CD4-positive, alpha-beta T cell treated with Interleukin-1 beta for 1 hour (primary cell): ENCODE measurements around the gene CNTNAP2.

Experiments
- DNase-seq, 2 donors: peaks; one replicate each; pipeline ENCODE4 v3.0.0-alpha.2; 2020 to 2022

Gene CNTNAP2

DNA sequence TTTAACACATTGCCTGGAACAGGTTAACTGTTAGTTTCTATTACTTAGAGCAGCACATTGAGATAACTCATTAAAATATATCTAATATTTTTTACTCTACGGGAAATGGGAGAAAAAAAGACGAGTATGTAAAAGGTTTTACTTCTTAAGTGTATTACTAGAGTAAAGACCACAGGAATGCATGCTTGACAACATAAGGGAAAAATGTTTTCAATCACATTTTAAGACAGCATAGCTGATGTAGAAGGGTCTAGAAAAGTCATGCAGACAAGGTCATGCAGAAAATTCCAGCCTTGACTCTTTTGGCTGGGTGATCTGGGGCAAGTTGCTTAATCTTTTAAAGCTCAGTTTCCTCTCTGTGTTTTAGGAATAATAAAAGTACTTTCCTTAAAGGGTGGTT lies 806.2 kb downstream of the CNTNAP2 start:
- DNase-seq, result no peak

DNA sequence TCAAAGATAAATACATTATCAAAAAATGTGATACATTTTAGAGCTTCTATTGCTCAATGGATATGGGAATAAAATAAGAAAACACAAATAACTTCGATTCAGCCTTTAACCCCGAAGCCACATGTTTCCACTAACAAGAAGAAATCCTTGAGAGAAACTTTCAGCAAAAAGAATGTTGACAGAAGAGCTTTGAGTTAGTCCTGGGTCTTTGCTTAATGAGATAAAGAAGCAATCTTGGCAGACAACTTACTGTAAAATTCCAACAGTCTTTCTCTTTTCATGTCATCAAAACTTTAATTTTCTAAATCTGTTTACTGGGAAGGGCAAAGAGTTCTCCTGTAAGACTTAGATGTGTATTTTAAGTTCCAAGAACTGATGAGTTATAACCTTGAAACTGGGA lies 810.2 kb downstream of the CNTNAP2 start:
- no peak for DNase-seq

DNA sequence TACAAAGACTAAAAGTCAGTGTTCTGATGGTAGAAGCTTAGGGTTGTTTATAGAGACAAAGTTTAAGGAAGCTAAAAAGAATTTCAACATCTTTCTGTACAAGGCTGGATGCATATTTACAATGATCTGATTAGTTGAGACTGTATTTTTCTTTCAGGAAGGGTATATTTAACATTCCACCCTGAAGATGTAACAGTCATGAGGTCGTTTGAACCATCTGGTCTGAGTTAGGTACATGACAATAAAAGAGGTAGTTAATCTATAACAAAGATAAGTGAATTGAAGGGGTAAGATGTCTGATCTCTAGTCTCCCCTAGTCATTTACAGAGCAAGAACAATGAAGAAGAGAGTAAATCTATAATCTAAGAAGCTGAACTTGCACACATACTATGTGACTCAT lies 821.2 kb downstream of the CNTNAP2 start:
- DNase-seq, result no peak

DNA sequence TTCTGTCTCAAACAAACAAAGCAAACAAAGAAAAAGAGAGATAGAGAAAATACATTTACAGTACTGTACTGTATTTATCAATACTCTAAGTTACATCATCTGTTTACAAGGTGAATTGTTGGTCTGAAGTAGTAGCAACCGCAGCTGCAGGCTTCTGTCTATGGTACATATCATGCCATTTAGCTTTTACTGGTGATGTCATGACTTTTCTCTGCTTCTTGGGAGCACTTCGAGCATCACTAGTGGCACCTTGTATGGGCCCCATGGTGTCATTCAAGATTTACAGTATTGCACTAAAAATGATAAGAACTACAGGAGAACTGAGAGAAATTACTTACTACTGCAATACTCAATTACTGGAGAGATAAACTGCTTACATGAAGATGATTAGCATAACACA lies 826.9 kb downstream of the CNTNAP2 start:
- DNase-seq, result no peak

DNA sequence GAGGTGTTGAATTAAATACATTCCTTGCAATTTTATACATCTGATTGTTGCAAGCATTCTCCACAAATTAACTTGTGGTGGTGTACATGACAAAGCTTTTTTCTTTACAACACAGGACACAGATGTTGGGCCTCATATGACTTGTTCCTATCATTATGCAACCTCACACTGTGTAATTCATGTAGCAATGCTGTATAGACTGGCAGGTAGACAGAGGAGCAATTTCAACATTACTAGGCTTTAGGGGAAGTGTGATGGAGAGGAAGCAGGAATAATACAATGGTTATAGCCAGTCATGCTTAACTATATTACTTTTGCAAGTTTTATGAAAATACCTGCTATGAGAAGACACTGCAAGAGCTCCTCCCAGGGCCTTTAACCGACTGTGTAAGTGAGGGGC lies 832.1 kb downstream of the CNTNAP2 start:
- DNase-seq, result no peak

DNA sequence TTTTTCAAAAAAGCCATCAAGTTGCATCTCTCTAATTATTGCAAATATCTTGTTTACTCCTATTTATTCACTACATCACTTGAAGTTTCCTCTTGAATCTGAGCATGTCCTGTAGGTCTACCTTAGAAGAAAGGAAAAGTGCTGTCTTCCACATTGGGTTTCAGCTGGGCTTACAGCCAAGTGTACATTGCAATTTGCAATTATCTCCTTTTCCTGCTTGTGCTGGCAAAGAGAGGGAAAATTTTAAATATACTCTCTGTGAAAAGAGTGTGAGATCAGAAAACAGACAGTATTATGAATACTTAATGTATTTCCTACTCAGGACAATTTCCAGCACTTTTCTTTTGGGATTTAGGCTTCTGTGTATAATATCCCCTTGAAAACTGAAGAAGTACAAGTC lies 839.7 kb downstream of the CNTNAP2 start:
- DNase-seq, result no peak

DNA sequence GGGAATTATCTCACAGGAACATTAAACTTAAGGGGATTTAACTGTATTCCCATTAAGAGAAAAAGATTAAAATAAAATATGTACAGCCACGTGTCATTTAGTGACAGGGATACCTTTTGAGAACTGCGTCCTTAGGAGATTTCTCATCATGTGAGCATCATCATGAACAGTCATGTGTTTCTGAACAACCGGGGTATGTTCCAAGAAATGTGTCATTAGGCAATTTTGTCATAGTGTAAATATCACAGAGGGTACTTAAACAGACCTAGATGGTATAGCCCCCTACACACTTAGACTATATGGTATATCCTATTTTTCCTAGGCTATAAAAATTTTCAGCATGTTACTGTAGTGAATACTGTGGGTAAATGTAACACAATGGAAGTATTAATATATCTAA lies 840.3 kb downstream of the CNTNAP2 start:
- no peak for DNase-seq

DNA sequence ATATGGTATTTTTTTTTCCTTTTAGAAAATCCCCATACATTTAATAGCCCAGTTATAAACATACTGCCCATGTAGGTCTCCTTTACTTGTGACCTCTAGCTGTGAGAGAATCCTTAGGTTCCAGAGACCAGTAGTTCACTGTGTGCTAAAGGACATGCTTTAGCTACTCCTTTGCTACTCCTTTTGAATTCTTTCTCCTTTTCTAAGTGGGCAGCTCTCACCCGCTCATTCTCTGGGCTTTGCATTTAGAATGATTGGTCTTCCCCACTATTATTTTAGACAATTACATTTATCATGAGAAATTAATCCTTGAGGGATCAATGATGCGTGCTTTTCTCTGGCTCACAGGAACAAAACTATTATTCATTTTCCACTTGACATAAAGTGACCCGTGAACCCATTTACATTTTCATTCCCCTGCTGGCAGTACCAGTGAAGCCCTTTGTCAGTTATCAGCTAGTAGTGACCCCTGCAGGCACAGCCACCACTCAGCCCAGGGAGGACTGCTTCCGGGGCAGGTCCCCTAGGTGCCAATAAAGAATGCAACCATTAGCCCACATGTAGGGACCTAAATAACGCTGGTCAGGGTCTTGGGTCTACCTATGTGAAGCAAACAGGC lies 844.3 kb downstream of the CNTNAP2 start:
- DNase-seq, result no peak

DNA sequence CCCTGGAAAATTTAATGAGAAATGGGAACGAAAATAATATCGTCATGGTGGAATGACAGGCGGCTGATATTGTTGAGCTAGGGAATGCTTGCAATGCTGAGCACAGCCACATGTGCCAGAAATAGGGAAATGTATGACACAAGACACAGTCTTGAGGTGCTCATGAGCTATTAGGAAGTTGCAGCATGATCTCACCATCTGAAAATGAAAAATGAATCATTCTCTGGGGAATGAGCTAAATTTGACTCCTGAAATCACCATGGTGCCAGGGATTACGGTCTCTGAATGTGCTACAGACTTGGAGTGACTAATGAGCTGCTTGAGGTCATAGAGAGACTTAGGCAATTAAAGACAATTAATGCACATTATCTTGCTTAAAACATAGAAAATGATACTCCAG lies 845.0 kb downstream of the CNTNAP2 start:
- no peak for DNase-seq

DNA sequence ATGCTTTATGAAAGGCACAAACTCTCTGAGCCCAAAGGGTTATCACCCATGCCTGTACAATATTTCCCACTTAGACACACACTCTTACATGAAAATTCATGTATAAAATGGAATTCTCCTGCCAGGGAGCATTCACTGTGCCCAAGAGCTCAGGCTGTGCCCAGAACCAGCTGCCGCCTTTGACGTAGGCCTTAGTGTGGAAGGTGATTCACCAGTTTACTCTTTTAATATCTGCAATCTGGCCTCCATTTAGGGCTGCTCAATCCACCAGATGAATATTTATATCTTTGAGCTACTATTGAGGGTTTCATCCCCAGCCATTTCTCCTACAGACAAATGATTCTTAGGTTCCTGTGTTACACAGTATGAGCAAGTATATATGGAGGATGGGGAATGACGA lies 849.7 kb downstream of the CNTNAP2 start:
- no peak for DNase-seq

DNA sequence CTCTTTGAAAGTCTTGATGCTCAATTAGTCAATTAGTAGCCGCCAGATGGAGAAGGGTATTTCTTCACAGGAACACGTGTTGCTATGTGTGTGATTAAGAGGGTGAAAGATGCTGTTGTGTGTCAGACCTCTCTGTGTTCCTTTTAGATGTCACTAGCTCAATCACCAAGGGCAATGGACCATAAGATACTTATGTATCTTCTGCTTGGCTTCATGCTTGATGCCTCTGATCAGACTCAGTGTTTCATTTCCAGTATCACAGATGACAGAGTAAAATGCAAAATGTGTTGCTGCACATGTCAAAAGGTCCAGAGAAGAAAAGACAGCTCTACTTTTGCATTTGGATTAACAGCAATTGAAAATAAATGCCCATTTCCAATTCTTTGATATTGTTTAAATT lies 865.9 kb downstream of the CNTNAP2 start:
- DNase-seq, result no peak

DNA sequence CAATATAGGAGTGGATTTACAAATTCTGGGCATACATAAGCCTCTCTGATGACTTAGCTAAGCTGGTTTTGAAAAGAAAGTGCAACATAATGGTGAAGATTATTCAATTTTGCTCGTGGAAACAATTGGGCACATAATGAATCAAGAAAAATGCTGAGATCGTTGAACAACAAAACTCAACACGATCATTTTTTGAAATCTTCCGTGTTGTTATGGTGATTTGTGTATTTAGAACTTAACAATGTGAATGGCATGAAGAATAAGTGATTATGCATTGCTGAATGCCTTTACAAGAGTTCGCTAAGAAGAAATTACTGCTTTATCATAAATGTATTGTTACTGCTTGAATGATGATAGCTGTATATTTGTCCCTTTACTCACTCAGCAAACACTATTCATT lies 875.0 kb downstream of the CNTNAP2 start:
- DNase-seq, result no peak

DNA sequence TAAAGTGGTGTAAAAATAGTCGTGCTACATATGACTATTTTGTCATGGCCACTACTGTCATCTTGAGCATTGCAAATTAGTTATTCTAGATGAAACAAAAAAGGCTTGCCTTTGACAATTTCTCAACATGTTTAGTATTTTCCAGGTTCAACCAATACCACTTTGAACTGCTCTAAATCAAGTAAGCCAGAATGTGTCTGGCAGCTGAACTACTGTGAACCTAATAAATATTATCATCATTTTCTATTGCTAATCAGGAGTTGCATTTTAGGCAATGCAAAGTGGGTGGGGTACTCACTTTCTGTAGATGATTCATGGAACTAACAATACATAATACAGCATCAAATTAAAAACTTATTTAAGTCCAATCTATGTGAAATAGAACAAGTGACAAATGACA lies 877.2 kb downstream of the CNTNAP2 start:
- no peak for DNase-seq

DNA sequence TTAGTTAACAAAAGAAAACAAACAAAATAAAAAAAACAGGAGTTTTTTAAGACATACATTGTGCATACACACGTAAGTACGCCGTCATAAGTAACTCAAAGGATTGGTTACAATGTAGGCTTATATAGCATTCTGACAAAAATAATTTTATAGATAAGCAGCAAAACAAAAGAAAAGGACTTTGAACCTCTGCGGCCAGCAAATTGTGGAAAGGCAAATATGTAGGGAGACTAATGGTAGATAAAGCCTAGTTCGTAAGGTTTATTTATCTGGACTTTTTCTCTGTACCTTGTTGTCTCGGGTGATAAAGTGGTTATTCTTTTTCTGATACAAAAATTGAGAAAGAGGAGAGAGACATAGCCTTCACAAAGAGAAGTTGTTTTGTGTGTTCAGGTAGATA lies 891.9 kb downstream of the CNTNAP2 start:
- DNase-seq, result no peak

DNA sequence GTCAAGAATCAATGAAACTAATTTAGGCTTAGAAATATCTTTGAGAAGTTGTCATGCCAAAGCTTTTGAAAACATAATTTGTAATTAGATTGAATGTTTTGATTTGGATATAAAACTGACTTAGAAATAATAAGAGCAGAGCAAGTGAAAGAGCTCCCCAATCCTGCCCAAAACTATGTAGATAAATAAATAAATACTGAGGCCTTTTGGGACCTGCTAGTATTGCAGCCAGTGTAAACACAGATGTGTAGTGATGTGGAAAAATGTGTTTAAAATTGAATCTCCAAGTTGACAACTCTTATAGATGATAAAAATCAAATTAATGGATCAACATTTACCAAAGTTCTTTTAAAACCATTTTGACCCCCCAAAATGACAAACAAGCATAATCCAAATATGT lies 896.1 kb downstream of the CNTNAP2 start:
- no peak for DNase-seq

DNA sequence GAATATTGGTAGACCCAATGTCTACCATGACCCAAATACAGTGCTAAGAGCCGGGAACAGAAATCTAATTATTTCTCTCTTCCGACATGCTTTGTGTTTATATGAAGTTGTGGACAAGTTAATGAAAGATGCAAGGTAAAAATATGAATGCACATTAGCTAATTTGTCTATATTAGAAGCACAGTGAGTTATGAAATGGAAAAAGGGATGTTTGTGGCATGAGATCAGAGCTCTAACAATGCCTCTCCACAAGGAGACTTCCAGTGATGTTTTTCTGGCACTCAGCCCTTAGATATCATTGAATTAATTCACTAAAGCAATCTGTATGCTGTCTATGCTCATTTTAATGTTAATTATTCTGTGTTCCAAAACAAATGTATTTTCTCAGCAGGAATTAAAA lies 897.2 kb downstream of the CNTNAP2 start:
- DNase-seq, result no peak

DNA sequence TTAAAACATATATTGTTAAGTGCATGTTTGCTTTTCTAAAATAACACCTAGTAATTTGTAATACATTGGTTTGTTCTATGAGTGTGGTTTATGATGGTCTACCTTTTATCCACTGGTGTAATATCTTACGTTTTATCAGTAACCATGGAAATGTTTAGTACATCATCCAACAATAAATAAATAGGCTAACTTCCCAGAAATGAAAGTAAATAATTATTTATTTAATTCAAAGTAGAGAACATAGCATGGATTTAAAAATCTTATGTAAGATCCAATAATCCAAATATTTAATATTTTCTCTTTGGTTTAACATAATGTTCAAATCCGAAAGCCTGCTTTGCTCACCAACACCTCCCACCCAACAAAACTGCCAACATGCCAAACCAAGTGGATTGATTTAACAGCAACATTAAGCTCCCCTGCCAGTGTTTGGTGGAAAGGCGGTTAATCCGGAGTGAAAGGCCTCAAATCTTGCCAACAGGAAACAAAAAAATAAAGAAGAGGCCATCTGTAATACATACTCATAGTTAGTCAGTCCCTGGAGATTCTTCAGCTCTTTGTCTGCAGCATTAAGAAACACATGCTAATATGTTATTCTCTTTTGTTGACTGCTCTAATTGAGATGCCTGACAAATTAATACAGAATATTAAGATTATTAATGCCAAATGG lies 897.8 kb downstream of the CNTNAP2 start:
- no peak for DNase-seq

DNA sequence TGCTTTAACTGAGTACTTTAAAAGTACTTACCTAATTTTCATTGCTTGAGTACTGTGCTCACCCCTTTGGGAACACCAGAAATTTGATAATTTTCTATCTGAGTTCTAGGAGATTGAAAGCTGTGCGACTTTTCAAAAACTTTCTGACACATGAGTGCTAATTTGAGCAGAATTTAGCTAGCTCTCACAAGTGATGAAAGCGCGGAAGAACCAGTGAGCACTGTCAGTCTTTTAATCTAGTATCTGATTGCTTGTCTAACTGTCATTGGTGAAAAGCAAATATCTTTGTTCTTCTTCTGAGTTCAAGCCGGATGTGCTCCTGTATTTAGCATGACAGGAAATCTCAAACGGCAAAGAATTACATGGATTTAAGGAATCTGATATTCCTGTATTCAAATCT lies 899.4 kb downstream of the CNTNAP2 start:
- no peak for DNase-seq

DNA sequence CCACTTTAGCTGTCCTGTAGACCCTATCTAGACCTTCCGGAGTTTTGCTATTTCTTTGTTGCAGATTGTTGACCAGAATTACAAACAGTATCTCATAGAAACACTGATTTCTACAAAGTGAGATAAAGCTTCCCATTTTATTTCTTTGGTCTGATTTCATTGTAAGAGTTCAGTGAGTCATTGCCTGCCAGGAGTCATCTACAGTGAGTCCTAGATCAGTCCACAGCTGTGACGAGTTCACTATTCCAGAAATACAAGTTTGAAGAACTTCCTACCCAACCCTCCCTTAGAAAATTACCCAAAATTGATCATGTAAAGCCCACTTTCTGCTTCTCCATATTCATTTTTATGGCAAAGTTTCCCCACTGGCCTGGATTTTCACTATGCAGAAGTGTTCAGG lies 905.5 kb downstream of the CNTNAP2 start:
- DNase-seq, result no peak

DNA sequence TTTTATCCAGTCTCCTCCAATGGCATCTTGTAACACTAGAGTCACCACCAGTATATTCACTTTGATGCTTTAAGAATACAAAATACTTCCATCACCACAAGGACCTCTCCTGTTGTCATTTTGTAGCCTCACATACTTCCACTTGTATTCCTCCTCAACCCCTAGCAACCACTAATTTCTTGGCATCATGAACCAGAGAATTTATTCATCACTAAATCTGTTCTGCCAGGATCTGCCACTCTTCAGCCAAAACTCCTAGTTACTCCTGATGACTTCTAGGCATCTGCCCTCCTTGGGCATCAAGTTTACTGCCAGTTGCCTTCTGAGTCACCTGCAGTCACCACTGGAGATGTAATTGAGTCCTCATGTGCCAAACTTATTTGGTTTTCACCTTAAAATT lies 906.8 kb downstream of the CNTNAP2 start:
- DNase-seq, result no peak

DNA sequence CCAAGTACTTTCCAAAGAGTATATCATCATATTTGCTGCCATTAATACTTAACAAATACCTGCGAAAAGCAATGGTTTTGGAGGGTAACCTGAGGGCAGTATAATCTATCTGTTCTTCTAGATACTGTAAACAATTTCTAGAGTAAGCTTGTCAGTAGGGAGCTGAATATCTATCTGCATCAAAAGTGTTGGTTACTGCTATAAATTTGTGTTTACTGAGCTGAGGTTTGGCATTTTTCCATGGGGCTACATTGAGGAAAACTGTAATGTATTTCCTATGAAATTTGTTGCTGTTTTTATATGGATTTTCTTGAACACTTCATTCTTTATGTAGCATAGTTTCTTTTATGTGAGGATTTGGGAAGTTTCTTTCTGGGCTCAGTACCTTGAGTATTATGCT lies 913.4 kb downstream of the CNTNAP2 start:
- no peak for DNase-seq

DNA sequence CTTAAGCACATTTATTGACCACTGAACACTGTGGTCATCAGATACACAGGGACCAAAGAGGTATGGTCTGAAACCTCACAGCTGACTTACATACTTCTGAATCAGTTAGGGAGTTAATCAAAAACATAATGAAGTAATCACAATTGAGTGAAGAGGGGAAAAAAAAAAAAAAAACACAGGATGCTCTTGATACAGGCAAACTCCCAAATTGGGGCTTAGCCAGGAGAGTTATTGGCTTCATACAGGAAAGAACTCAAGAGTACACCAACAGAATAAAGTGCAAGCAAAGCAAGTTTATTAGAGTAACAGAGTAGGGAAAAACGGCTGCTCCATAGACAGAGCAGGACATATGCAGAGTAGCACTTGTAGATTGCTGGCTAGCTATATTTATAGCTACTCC lies 917.0 kb downstream of the CNTNAP2 start:
- no peak for DNase-seq

DNA sequence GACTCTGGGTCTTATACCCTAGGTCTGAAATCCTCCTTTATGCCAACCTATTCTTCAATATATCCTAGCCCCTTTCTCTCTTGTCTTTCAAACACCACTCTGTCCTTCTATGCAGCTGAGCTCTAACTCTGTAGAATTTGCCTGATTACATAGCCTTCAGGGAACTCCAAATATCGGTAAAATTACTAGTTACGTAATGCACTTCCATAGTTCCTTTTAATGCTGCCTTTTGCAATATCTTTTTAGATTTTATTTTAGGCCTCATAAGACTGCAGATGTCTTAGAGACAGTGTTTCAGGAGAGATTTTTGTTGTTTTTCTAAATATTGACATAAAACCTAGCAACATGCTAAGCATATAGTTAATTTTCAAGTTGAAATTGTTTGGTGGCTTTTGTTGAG lies 924.8 kb downstream of the CNTNAP2 start:
- DNase-seq, result no peak

DNA sequence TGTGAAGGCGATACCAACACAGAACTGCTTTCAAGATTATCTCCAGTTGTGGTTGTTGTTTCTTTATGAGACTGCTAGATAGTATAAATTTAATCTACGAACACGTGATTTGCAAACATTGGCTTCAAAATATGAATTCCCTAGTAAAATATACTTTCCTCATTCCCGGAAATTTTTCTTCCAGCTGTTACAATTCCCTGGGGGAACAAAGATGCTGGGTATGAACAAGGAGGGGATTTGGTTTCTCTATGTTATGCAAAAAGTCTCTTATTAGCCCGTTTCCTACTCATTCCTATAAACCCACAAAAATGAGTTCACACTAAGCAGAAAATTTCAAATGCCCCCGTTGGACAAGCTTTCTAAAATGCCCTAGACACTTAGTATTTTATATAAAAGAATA lies 928.3 kb downstream of the CNTNAP2 start:
- DNase-seq, result no peak

DNA sequence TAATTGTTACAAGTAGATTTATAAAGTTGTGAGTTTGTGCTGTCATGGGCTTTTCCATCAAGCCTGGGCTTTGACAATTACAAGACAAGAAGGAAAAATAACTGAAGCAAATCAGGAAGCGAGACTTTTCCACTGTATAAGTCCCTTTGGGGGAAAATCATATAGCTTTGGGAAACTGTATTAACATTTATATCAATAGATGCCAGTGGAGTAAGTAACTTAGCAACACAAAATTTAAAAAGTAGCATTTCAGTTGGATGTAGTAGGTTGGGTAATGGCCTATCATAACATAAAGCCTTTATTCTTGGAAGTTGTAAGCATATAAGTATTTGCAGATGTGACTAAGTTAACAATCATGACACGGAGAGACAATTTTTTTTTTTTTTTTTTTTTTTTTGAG lies 931.1 kb downstream of the CNTNAP2 start:
- DNase-seq, result no peak
